ENCODE measurements around the gene TM9SF3. TPM values are rescaled to one million over a fixed set of nuclear protein-coding genes. Genes with fewer than 3 reads are reported as not detected.

Gene TM9SF3
- total and polyA plus RNA-seq, 2 of the 4 experiments (the other 2 are of a cell fraction), result 33.7 to 61.8 TPM

DNA sequence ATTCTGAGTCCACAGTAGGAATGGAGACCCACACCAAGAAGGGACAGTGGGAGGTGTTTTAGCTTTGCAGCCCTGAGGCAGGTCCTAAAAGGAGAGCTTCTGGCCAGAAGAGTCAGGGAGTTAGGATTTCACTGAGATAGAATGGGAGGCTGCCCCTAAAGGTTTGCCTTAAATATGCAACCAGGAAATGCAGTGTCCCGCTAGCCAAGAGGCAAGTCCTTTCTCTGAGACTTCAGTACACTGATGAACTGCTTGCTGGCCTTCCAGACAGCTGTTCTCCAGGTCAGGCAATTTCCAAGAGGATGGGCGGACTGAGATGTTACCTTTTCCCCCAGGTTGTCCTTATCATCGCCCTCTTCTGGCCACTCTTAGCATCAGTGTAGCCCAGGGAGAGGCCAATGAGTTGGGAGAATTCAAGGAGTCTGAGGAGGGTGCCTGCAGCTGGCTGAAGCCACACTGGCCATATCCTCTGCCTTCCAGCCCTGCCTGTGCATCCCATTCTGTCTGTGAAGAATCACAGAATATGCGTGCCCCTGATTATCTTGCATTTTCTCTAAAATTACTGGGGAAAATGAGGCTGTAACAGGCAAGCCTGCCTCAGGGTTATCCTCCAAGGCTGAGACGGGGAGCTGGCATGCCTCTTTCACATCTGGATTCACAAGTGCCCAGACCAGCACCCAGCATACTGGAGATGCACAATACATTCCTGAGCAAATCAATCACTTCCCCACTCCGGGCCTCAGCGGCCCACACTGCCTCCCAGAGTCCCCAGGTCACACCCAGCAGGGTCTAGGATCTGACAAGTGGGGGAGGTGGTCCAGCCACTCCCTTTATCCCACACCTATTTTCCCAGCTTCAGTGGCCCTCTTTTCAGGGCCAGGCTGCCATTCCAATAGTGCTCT, 75.5 kb downstream of the TM9SF3 start:
- no peak overlapping the region for H2BK15ac ChIP-seq (ENCODE audit: low read depth, low read length)
- 0 out of 4 replicates have a peak, but pooled peaks cover 0 to 3% of the 10 kb centered on the region in 2 experiments for H3K79me1 ChIP-seq (ENCODE audit: low read depth in 1 of 2, low read length in 2 of 2)
- ChIA-PET CTCF (interaction anchor here (0.7 to 1.1 kb wide), 3 partner anchors 13 to 117 kb away, joined by 3 to 6 read pairs (median 3); no protein-coding TSS in a partner anchor), POLR2A (ENCODE audit: unreplicated experiment) (no interaction called here)
- H4K91ac ChIP-seq (ENCODE audit: insufficient read depth, low read depth, low read length), result no peak overlapping the region
- no peak overlapping the region for H2BK5ac ChIP-seq (ENCODE audit: low read depth, low read length, poor library complexity, severe bottlenecking)
- no peak overlapping the region for H3K27ac ChIP-seq (ENCODE audit: insufficient read depth, low read length)
- no peak overlapping the region for H2BK120ac ChIP-seq (ENCODE audit: low read depth, low read length)
- ATAC-seq (ENCODE audit: low read depth), result no peak
- H3K23ac ChIP-seq (ENCODE audit: low read depth, low read length), result no peak overlapping the region
- H2AK5ac ChIP-seq (ENCODE audit: low read depth, low read length), result no peak overlapping the region
- no peak overlapping the region for H3K9ac ChIP-seq (ENCODE audit: low read depth, low read length)
- H2BK20ac ChIP-seq (ENCODE audit: low read depth, low read length), result no peak overlapping the region
- H4K8ac ChIP-seq (ENCODE audit: low read depth in 2 of 2, low read length in 2 of 2), result no peak overlapping the region
- peaks cover 14% of the 10 kb centered on the region; the same call in 1 of the 2 replicates for H4K20me1 ChIP-seq (ENCODE audit: insufficient read depth, low read length)
- no peak overlapping the region for H3K14ac ChIP-seq (replicated peaks; ENCODE audit: low read depth, low read length)
- H2AK9ac ChIP-seq (replicated peaks; ENCODE audit: low read depth, low read length, poor library complexity), result peak overlapping the region; percentile 10
- dilution Hi-C loops (cut with HindIII; ENCODE audit: low sequenced_read_pairs, unreplicated experiment) (no loop called here), intact Hi-C loops (cut with micrococcal nuclease) (loop anchor here (1.0 to 5.0 kb wide), 2 partner anchors 115 to 321 kb away; partner anchors contain the start of gene LCOR), in situ Hi-C loops (cut with MboI; ENCODE audit: low sequenced_read_pairs) (loop anchor here (10.0 kb wide), 1 partner anchor 116 kb away; no protein-coding TSS in a partner anchor)
- H3K9me1 ChIP-seq (ENCODE audit: insufficient read depth, low read length), result peaks cover 6% of the 10 kb centered on the region; the same call in 1 of the 2 replicates
- TF ChIP-seq RAD21 (IDR thresholded peaks at IDR 0.05; ENCODE audit: low read length) (peak; percentile 28; the same call in 1 of the 2 replicates), RCOR1 (IDR thresholded peaks at IDR 0.05; ENCODE audit: insufficient replicate concordance, low read length) (no peak), NFE2L2 (IDR thresholded peaks at IDR 0.05; ENCODE audit: low read depth, low read length) (no peak), BHLHE40 (IDR thresholded peaks at IDR 0.05; ENCODE audit: low read depth, low read length) (no peak), CHD1 (IDR thresholded peaks at IDR 0.05; ENCODE audit: low read depth, low read length) (no peak), SMC3 (IDR thresholded peaks at IDR 0.05; ENCODE audit: low read depth, low read length) (peak; percentile 30; the same call in 1 of the 2 replicates), CEBPB (IDR thresholded peaks at IDR 0.05; ENCODE audit: low read depth, low read length) (no peak), FOS (IDR thresholded peaks at IDR 0.05; ENCODE audit: low read depth, low read length) (no peak), RFX5 (IDR thresholded peaks at IDR 0.05; ENCODE audit: low read depth, low read length) (no peak)
- TF ChIP-seq, protein P1, sequence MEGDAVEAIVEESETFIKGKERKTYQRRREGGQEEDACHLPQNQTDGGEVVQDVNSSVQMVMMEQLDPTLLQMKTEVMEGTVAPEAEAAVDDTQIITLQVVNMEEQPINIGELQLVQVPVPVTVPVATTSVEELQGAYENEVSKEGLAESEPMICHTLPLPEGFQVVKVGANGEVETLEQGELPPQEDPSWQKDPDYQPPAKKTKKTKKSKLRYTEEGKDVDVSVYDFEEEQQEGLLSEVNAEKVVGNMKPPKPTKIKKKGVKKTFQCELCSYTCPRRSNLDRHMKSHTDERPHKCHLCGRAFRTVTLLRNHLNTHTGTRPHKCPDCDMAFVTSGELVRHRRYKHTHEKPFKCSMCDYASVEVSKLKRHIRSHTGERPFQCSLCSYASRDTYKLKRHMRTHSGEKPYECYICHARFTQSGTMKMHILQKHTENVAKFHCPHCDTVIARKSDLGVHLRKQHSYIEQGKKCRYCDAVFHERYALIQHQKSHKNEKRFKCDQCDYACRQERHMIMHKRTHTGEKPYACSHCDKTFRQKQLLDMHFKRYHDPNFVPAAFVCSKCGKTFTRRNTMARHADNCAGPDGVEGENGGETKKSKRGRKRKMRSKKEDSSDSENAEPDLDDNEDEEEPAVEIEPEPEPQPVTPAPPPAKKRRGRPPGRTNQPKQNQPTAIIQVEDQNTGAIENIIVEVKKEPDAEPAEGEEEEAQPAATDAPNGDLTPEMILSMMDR (conservative IDR thresholded peaks at IDR 0.05; ENCODE audit: low read depth, low read length), result peak; percentile 50
- H3K27me3 ChIP-seq (ENCODE audit: control insufficient read depth, insufficient read depth, low read length), result peaks cover 29% of the 10 kb centered on the region
- no peaks in the 10 kb centered on the region; the same call in 1 of the 2 replicates for H3K4me1 ChIP-seq (ENCODE audit: control insufficient read depth, insufficient read depth, low read length)
- H3K4me3 ChIP-seq (ENCODE audit: insufficient read depth, low read depth, low read length), result no peak overlapping the region
- H3K56ac ChIP-seq (ENCODE audit: extremely low read depth, insufficient read depth, low read length), result no peak overlapping the region
- no peak overlapping the region for H3K4ac ChIP-seq (ENCODE audit: low read depth, low read length)
- WGBS, 2 experiments (ENCODE audit: extremely low coverage in 2 of 2, insufficient read length in 1 of 2), result 0% methylated on average over 2 of the region's 7 CpGs; no CpG with 5 or more reads in 1 of the 2 experiments
- no peak overlapping the region for H4K5ac ChIP-seq (ENCODE audit: low read depth, low read length)
- peak; percentile 17 for DNase-seq
- no peak overlapping the region for H2AFZ ChIP-seq (replicated peaks; ENCODE audit: low read length, poor library complexity)
- BruUV-seq (replicated peaks), result no TSS peak
- no peaks in the 10 kb centered on the region for H3K36me3 ChIP-seq (ENCODE audit: control insufficient read depth, insufficient read depth, low read length)
- H3K4me2 ChIP-seq (ENCODE audit: low read depth, low read length), result no peak overlapping the region
- no peak overlapping the region for H3K18ac ChIP-seq (ENCODE audit: low read depth, low read length)
- no peaks in the 10 kb centered on the region for H3K9me3 ChIP-seq (ENCODE audit: control insufficient read depth, insufficient read depth, low read length)
